HEK293 (cell line): ENCODE measurements around the gene METRNL.

Experiments used
- CTCF ChIA-PET: fragments of 350-600 bp; formaldehyde crosslinking; extraction: SDS; loops from one replicate; lab custom pipeline; 2021; ENCODE audit warnings: antibody characterized with exemption; lab: Yijun Ruan, JAX
- POLR2A ChIA-PET: fragments of 300-600 bp; formaldehyde crosslinking; extraction: SDS; loops from one replicate; lab custom pipeline; 2020; ENCODE audit warnings: antibody characterized with exemption, inconsistent platforms; lab: Yijun Ruan, JAX
- H3K27ac ChIP-seq: fragments of 200-500 bp; sonication (Bioruptor generic); 2 replicates; pipeline ENCODE4 v1.5.1; 2014; ENCODE audit warnings: low read depth, low read length, control low read depth, inconsistent platforms; ENCODE audit errors: extremely low read depth
- H3K36me3 ChIP-seq, 2 experiments: fragments of 200-500 bp in 1 of 2; sonication (Bioruptor generic) in 1 of 2; 1 replicate in 1 of 2; 2 replicates in 1 of 2; pipeline ENCODE4 v1.5.1; 2014 to 2017; ENCODE audit warnings: inconsistent platforms in 2 of 2, low read length in 2 of 2; ENCODE audit not compliant: control insufficient read depth in 2 of 2, insufficient read depth in 1 of 2
- H3K4me1 ChIP-seq: fragments of 200-500 bp; sonication (Bioruptor generic); 2 replicates; pipeline ENCODE4 v1.5.1; 2014; ENCODE audit warnings: mild to moderate bottlenecking, low read length, inconsistent platforms; ENCODE audit not compliant: control insufficient read depth, insufficient read depth
- H3K4me3 ChIP-seq: 2 replicates; pipeline ENCODE4 v1.5.1; 2011; ENCODE audit warnings: low read depth, mild to moderate bottlenecking, control low read depth, low read length, moderate library complexity
- H3K9me3 ChIP-seq: fragments of 200-500 bp; sonication (Bioruptor generic); 2 replicates; pipeline ENCODE4 v1.5.1; 2014; ENCODE audit warnings: low read depth, low read length, inconsistent platforms; ENCODE audit not compliant: control insufficient read depth, insufficient read depth
- GLI2 ChIP-seq: fragments of 450-650 bp; formaldehyde crosslinking; IDR thresholded peaks from 2 replicates; pipeline ENCODE4; 2017; ENCODE audit warnings: missing biosample characterization, missing genetic modification characterization, low read depth, borderline replicate concordance
- KLF1 ChIP-seq: fragments of 450-650 bp; formaldehyde crosslinking; IDR thresholded peaks from 2 replicates; pipeline ENCODE4 v1.5.1; 2016; ENCODE audit warnings: missing biosample characterization, missing genetic modification characterization
- TRIM28 ChIP-seq: IDR thresholded peaks from 2 replicates; pipeline ENCODE4 v1.6.1; 2011; ENCODE audit warnings: low read length, control low read depth, borderline replicate concordance
- ZIC2 ChIP-seq: fragments of 450-650 bp; formaldehyde crosslinking; IDR thresholded peaks from 2 replicates; pipeline ENCODE4 v1.5.1; 2016; ENCODE audit warnings: missing biosample characterization, missing genetic modification characterization
- ZNF324 ChIP-seq: fragments of 450-650 bp; formaldehyde crosslinking; IDR thresholded peaks from 2 replicates; pipeline ENCODE4 v1.5.1; 2016; ENCODE audit warnings: missing biosample characterization, missing genetic modification characterization
- ZNF544 ChIP-seq: fragments of 450-650 bp; formaldehyde crosslinking; IDR thresholded peaks from 2 replicates; pipeline ENCODE4 v1.5.0; 2017; ENCODE audit warnings: missing biosample characterization, missing genetic modification characterization
- ZNF600 ChIP-seq: fragments of 450-650 bp; formaldehyde crosslinking; IDR thresholded peaks from 2 replicates; pipeline ENCODE4 v1.5.1; 2016; ENCODE audit warnings: missing biosample characterization, missing genetic modification characterization
- TF ChIP-seq, protein P1 (sequence below): fragments of 450-650 bp; formaldehyde crosslinking; IDR thresholded peaks from 2 replicates; pipeline ENCODE4 v1.5.1; 2016; ENCODE audit warnings: missing biosample characterization, missing genetic modification characterization
- TF ChIP-seq, protein P2 (sequence below): fragments of 450-650 bp; formaldehyde crosslinking; IDR thresholded peaks from 2 replicates; pipeline ENCODE4 v1.5.1; 2017; ENCODE audit warnings: missing biosample characterization, missing genetic modification characterization
- TF ChIP-seq, protein P3 (sequence below): fragments of 450-650 bp; formaldehyde crosslinking; IDR thresholded peaks from 2 replicates; pipeline ENCODE4 v1.5.1; 2016; ENCODE audit warnings: missing biosample characterization, missing genetic modification characterization
- TF ChIP-seq, protein P4 (sequence below): fragments of 450-650 bp; formaldehyde crosslinking; optimal IDR thresholded peaks from 2 replicates; pipeline ENCODE3; 2016; ENCODE audit warnings: missing biosample characterization, mild to moderate bottlenecking, missing genetic modification characterization
- TF ChIP-seq, protein P5 (sequence below): fragments of 450-650 bp; formaldehyde crosslinking; IDR thresholded peaks from 2 replicates; pipeline ENCODE4 v1.5.1; 2016; ENCODE audit warnings: missing biosample characterization, missing genetic modification characterization
- TF ChIP-seq, protein P6 (sequence below): fragments of 450-650 bp; formaldehyde crosslinking; IDR thresholded peaks from 2 replicates; pipeline ENCODE4 v1.5.1; 2016; ENCODE audit warnings: missing biosample characterization, missing genetic modification characterization

The METRNL gene

DNA sequence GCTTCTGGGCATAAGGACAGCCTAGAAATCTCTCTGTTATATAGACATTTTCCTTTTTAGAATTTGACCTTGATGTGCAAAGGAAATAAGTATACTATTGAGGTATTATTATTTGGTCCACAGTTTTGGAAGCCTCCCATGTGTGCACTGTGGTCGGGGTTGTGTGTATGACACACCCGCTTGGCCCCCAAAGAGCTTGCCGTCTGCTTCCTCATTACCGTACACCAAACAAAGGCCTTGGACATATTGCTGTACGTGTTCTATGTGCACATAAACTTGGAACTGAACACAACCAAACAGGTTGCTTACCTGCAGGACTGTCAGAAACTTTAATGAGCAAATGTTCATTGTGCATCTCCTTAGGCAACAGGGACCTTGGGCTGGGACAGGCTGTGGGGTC is 38.2 kb downstream of the METRNL start:
- H3K36me3 ChIP-seq, result no peaks in the 10 kb centered on the region
- ChIA-PET CTCF (interaction anchor here (0.5 kb wide), 1 partner anchor 86 kb away, joined by 3 read pairs; no protein-coding TSS in a partner anchor), POLR2A (no interaction called here)
- H3K4me1 ChIP-seq, result no peaks in the 10 kb centered on the region
- TF ChIP-seq, protein P1, sequence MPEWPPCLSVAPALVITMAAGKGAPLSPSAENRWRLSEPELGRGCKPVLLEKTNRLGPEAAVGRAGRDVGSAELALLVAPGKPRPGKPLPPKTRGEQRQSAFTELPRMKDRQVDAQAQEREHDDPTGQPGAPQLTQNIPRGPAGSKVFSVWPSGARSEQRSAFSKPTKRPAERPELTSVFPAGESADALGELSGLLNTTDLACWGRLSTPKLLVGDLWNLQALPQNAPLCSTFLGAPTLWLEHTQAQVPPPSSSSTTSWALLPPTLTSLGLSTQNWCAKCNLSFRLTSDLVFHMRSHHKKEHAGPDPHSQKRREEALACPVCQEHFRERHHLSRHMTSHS (tag by site-specific recombination), result no peak
- TF ChIP-seq, protein P2, sequence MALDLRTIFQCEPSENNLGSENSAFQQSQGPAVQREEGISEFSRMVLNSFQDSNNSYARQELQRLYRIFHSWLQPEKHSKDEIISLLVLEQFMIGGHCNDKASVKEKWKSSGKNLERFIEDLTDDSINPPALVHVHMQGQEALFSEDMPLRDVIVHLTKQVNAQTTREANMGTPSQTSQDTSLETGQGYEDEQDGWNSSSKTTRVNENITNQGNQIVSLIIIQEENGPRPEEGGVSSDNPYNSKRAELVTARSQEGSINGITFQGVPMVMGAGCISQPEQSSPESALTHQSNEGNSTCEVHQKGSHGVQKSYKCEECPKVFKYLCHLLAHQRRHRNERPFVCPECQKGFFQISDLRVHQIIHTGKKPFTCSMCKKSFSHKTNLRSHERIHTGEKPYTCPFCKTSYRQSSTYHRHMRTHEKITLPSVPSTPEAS (tag by site-specific recombination), result no peak
- TF ChIP-seq, protein P3, sequence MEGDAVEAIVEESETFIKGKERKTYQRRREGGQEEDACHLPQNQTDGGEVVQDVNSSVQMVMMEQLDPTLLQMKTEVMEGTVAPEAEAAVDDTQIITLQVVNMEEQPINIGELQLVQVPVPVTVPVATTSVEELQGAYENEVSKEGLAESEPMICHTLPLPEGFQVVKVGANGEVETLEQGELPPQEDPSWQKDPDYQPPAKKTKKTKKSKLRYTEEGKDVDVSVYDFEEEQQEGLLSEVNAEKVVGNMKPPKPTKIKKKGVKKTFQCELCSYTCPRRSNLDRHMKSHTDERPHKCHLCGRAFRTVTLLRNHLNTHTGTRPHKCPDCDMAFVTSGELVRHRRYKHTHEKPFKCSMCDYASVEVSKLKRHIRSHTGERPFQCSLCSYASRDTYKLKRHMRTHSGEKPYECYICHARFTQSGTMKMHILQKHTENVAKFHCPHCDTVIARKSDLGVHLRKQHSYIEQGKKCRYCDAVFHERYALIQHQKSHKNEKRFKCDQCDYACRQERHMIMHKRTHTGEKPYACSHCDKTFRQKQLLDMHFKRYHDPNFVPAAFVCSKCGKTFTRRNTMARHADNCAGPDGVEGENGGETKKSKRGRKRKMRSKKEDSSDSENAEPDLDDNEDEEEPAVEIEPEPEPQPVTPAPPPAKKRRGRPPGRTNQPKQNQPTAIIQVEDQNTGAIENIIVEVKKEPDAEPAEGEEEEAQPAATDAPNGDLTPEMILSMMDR (tag by site-specific recombination), result no peak
- H3K4me3 ChIP-seq, result no peak overlapping the region
- H3K27ac ChIP-seq, result no peak overlapping the region
- H3K9me3 ChIP-seq, result no peaks in the 10 kb centered on the region

DNA sequence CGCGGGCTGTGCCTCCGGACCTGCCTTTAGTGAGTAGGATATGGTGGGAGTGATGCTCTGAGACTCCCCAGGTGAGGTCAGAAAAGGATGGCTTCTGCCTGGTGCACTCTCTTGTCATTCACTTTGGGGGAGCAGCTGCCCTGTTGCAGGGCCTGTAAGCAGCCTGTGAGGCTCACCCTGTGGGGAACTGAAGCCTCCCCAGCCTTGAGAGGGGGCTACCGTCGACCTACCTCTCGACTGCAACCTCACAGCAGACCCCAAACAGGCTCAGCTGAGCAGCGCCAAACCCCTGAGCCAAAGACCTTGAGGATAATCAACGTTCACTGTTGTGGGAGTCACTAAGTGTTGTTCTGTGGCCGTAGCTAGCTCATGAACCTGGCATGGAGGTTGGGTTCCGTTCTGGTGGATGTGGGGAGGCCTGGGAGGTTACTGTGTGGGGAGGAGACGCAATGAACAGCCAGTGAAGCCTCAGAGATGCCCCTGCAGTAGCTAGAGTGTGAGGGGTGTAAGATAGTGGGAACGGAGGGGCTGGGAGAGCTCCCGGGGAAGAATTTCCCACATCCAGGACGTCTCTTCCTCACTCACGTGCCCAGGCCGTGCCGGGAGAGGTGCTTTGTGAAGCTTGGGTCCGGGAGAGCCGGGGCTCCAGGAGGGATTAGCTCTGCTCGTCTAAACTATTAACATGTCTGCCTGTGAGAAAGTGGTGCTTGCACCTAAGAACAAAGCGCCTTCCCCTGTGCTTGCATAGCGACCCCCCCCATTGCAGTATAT is 38.8 kb downstream of the METRNL start:
- Histone ChIP-seq H3K4me3 (no peak overlapping the region), H3K9me3 (no peaks in the 10 kb centered on the region), H3K36me3 (no peaks in the 10 kb centered on the region), H3K4me1 (no peaks in the 10 kb centered on the region), H3K27ac (no peak overlapping the region)
- no peak for TF ChIP-seq ZNF324 (tag by site-specific recombination)
- no peak for TF ChIP-seq ZNF600 (tag by site-specific recombination)
- TF ChIP-seq TRIM28, result no peak
- no peak for TF ChIP-seq GLI2 (tag by site-specific recombination)
- TF ChIP-seq ZNF544, result no peak
- CTCF ChIA-PET, result interaction anchor here (0.5 kb wide), 1 partner anchor 86 kb away, joined by 3 read pairs; no protein-coding TSS in a partner anchor
- POLR2A ChIA-PET, result no interaction called here

DNA sequence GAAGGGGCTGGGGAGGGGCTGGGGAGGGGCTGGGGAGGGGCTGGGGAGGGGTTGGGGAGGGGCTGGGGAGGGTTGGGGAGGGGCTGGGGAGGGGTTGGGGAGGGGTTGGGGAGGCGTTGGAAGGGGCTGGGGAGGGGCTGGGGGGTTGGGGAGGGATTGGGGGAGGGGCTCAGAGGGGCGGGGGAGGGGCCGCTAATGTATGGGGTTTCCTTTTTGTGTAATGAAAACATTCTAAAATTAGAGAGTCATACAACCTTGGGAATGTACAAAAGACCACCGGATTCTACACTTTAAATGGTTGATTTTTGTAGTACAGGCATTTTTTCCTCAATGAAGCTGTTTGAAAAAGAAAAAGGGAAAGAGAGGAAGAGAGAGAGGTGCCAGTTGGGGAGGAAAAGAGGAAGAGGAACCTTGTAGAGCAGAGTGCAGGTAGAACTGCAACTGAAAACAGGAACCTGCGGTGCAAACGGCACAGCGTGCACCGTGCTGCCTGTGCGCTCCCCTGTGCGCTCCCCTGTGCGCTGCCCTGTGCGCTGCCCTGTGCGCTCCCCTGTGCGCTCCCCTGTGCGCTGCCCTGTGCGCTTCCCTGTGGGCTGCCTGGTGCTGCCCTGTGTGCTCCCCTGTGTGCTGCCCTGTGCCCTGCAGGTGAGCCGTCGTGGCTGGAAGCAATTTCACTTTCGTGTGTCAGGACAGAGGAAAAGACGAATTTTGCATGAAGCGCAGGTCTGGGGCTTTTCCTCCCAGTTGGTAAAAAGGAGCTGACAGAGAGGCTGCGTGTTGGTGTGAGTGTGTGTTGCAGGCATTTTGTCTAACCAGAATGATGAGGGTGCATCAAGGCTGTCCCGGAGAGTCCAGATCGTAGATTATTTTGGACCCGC is 40.8 kb downstream of the METRNL start:
- Histone ChIP-seq H3K4me1 (no peaks in the 10 kb centered on the region), H3K36me3 (no peaks in the 10 kb centered on the region), H3K4me3 (no peak overlapping the region), H3K27ac (no peak overlapping the region), H3K9me3 (no peaks in the 10 kb centered on the region)
- ChIA-PET CTCF (no interaction called here), POLR2A (no interaction called here)
- TF ChIP-seq, protein P2 (tag by site-specific recombination), result no peak
- TF ChIP-seq, protein P4, sequence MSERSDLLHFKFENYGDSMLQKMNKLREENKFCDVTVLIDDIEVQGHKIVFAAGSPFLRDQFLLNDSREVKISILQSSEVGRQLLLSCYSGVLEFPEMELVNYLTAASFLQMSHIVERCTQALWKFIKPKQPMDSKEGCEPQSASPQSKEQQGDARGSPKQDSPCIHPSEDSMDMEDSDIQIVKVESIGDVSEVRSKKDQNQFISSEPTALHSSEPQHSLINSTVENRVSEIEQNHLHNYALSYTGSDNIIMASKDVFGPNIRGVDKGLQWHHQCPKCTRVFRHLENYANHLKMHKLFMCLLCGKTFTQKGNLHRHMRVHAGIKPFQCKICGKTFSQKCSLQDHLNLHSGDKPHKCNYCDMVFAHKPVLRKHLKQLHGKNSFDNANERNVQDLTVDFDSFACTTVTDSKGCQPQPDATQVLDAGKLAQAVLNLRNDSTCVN (tag by site-specific recombination), result peak; percentile 8
- TF ChIP-seq, protein P5, sequence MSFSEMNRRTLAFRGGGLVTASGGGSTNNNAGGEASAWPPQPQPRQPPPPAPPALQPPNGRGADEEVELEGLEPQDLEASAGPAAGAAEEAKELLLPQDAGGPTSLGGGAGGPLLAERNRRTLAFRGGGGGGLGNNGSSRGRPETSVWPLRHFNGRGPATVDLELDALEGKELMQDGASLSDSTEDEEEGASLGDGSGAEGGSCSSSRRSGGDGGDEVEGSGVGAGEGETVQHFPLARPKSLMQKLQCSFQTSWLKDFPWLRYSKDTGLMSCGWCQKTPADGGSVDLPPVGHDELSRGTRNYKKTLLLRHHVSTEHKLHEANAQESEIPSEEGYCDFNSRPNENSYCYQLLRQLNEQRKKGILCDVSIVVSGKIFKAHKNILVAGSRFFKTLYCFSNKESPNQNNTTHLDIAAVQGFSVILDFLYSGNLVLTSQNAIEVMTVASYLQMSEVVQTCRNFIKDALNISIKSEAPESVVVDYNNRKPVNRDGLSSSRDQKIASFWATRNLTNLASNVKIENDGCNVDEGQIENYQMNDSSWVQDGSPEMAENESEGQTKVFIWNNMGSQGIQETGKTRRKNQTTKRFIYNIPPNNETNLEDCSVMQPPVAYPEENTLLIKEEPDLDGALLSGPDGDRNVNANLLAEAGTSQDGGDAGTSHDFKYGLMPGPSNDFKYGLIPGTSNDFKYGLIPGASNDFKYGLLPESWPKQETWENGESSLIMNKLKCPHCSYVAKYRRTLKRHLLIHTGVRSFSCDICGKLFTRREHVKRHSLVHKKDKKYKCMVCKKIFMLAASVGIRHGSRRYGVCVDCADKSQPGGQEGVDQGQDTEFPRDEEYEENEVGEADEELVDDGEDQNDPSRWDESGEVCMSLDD, result no peak
- peak; percentile 8; the same call in 1 of the 2 replicates for TF ChIP-seq ZIC2
- TF ChIP-seq, protein P6, sequence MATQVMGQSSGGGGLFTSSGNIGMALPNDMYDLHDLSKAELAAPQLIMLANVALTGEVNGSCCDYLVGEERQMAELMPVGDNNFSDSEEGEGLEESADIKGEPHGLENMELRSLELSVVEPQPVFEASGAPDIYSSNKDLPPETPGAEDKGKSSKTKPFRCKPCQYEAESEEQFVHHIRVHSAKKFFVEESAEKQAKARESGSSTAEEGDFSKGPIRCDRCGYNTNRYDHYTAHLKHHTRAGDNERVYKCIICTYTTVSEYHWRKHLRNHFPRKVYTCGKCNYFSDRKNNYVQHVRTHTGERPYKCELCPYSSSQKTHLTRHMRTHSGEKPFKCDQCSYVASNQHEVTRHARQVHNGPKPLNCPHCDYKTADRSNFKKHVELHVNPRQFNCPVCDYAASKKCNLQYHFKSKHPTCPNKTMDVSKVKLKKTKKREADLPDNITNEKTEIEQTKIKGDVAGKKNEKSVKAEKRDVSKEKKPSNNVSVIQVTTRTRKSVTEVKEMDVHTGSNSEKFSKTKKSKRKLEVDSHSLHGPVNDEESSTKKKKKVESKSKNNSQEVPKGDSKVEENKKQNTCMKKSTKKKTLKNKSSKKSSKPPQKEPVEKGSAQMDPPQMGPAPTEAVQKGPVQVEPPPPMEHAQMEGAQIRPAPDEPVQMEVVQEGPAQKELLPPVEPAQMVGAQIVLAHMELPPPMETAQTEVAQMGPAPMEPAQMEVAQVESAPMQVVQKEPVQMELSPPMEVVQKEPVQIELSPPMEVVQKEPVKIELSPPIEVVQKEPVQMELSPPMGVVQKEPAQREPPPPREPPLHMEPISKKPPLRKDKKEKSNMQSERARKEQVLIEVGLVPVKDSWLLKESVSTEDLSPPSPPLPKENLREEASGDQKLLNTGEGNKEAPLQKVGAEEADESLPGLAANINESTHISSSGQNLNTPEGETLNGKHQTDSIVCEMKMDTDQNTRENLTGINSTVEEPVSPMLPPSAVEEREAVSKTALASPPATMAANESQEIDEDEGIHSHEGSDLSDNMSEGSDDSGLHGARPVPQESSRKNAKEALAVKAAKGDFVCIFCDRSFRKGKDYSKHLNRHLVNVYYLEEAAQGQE (tag by site-specific recombination), result no peak
- TF ChIP-seq KLF1 (tag by site-specific recombination), result peak; percentile 15; the same call in 1 of the 2 replicates
